ENCODE measurements around the gene UBL5.
A peak's percentile ranks its signal among the peaks of the same experiment; 100 is the strongest.
"Not testable (repeated sequence)": the region's sequence is repeated elsewhere in the genome, so short reads cannot be mapped to it uniquely, and the experiment has no call there.

The UBL5 gene

GRCh38 chr19:9827289-9828238, at the start of gene UBL5:
UBL5 (plus strand) TSS chr19:9827918; CDS start chr19:9828338, 420 bp downstream.
- H3K9me3 Mint-ChIP-seq: no peaks in the 10 kb centered on the region
- peak within 1 kb of the TSS; percentile 100 for H3K4me3 Mint-ChIP-seq
- H3K27ac Mint-ChIP-seq: peak within 1 kb of the TSS; percentile 95
- H3K36me3 Mint-ChIP-seq (ENCODE audit: low read depth): peaks cover 32% of the 10 kb centered on the region
- H3K4me1 Mint-ChIP-seq (ENCODE audit: low read depth): peaks cover 32% of the 10 kb centered on the region
- no peaks in the 10 kb centered on the region for H3K27me3 Mint-ChIP-seq

GRCh38 chr19:9782338-9782737, 45.4 kb upstream of the UBL5 start:
- H3K27me3 Mint-ChIP-seq: no peaks in the 10 kb centered on the region
- H3K4me3 Mint-ChIP-seq: no peak overlapping the region
- peaks cover 33% of the 10 kb centered on the region for H3K4me1 Mint-ChIP-seq (ENCODE audit: low read depth)

GRCh38 chr19:9784163-9784496, 43.6 kb upstream of the UBL5 start:
- H3K4me3 Mint-ChIP-seq; H3K27me3 Mint-ChIP-seq; H3K9me3 Mint-ChIP-seq; H3K36me3 Mint-ChIP-seq (ENCODE audit: low read depth): not testable (repeated sequence)
- Mint-ChIP-seq H3K27ac (peak overlapping the region; percentile 92), H3K4me1 (ENCODE audit: low read depth) (peaks cover 33% of the 10 kb centered on the region)

More at GRCh38 chr19:9782338-9782737, 45.4 kb upstream of the UBL5 start:
- Mint-ChIP-seq H3K9me3 (peaks cover 11% of the 10 kb centered on the region), H3K36me3 (ENCODE audit: low read depth) (no peaks in the 10 kb centered on the region), H3K27ac (no peak overlapping the region)

- Mint-ChIP-seq H3K27ac (peak overlapping the region; percentile 92), H3K36me3 (ENCODE audit: low read depth) (no peaks in the 10 kb centered on the region), H3K9me3 (peaks cover 4% of the 10 kb centered on the region), H3K4me1 (ENCODE audit: low read depth) (peaks cover 38% of the 10 kb centered on the region), H3K27me3 (no peaks in the 10 kb centered on the region), H3K4me3 (peak overlapping the region; percentile 88)
Observed at GRCh38 chr19:9785367-9786331, 42.1 kb upstream of the UBL5 start.

- no peaks in the 10 kb centered on the region for H3K27me3 Mint-ChIP-seq
- peak overlapping the region; percentile 83 for H3K27ac Mint-ChIP-seq
- peak overlapping the region; percentile 88 for H3K4me3 Mint-ChIP-seq
- peaks cover 42% of the 10 kb centered on the region for H3K4me1 Mint-ChIP-seq (ENCODE audit: low read depth)
- no peaks in the 10 kb centered on the region for H3K36me3 Mint-ChIP-seq (ENCODE audit: low read depth)
- peaks cover 4% of the 10 kb centered on the region for H3K9me3 Mint-ChIP-seq
Observed at GRCh38 chr19:9786342-9786741, 41.4 kb upstream of the UBL5 start.

GRCh38 chr19:9786819-9787218, 40.9 kb upstream of the UBL5 start:
- H3K4me3 Mint-ChIP-seq: peak overlapping the region; percentile 88
- H3K9me3 Mint-ChIP-seq: peaks cover 4% of the 10 kb centered on the region
- no peak overlapping the region for H3K27ac Mint-ChIP-seq
- H3K36me3 Mint-ChIP-seq (ENCODE audit: low read depth): no peaks in the 10 kb centered on the region
- no peaks in the 10 kb centered on the region for H3K27me3 Mint-ChIP-seq
- H3K4me1 Mint-ChIP-seq (ENCODE audit: low read depth): peaks cover 45% of the 10 kb centered on the region

- H3K27ac Mint-ChIP-seq; H3K4me3 Mint-ChIP-seq; H3K36me3 Mint-ChIP-seq (ENCODE audit: low read depth); H3K27me3 Mint-ChIP-seq; H3K9me3 Mint-ChIP-seq: not testable (repeated sequence)
- H3K4me1 Mint-ChIP-seq (ENCODE audit: low read depth): peaks cover 45% of the 10 kb centered on the region
Observed at GRCh38 chr19:9788604-9789003, 39.1 kb upstream of the UBL5 start.

GRCh38 chr19:9789066-9789465, 38.7 kb upstream of the UBL5 start:
- no peaks in the 10 kb centered on the region for H3K36me3 Mint-ChIP-seq (ENCODE audit: low read depth)
- H3K4me1 Mint-ChIP-seq (ENCODE audit: low read depth): peaks cover 41% of the 10 kb centered on the region
- no peaks in the 10 kb centered on the region for H3K9me3 Mint-ChIP-seq
- no peak overlapping the region for H3K4me3 Mint-ChIP-seq
- H3K27ac Mint-ChIP-seq: no peak overlapping the region
- H3K27me3 Mint-ChIP-seq: no peaks in the 10 kb centered on the region

- H3K9me3 Mint-ChIP-seq; H3K27ac Mint-ChIP-seq; H3K4me3 Mint-ChIP-seq; H3K36me3 Mint-ChIP-seq (ENCODE audit: low read depth); H3K27me3 Mint-ChIP-seq: not testable (repeated sequence)
- peaks cover 36% of the 10 kb centered on the region for H3K4me1 Mint-ChIP-seq (ENCODE audit: low read depth)
Observed at GRCh38 chr19:9789579-9789978, 38.1 kb upstream of the UBL5 start.

- peaks cover 28% of the 10 kb centered on the region for H3K4me1 Mint-ChIP-seq (ENCODE audit: low read depth)
- not testable (repeated sequence) for H3K9me3 Mint-ChIP-seq; H3K27me3 Mint-ChIP-seq; H3K36me3 Mint-ChIP-seq (ENCODE audit: low read depth)
- peak overlapping the region; percentile 36 for H3K27ac Mint-ChIP-seq
- peak overlapping the region; percentile 79 for H3K4me3 Mint-ChIP-seq
Observed at GRCh38 chr19:9791073-9791367, 36.7 kb upstream of the UBL5 start.

GRCh38 chr19:9791552-9792205, 36.0 kb upstream of the UBL5 start:
- Mint-ChIP-seq H3K27ac (peak overlapping the region; percentile 85), H3K4me3 (peak overlapping the region; percentile 79), H3K27me3 (no peaks in the 10 kb centered on the region), H3K36me3 (ENCODE audit: low read depth) (no peaks in the 10 kb centered on the region), H3K4me1 (ENCODE audit: low read depth) (peaks cover 28% of the 10 kb centered on the region), H3K9me3 (no peaks in the 10 kb centered on the region)

GRCh38 chr19:9792206-9793070, 35.3 kb upstream of the UBL5 start:
- Mint-ChIP-seq H3K27me3 (no peaks in the 10 kb centered on the region), H3K4me3 (peak overlapping the region; percentile 74)

GRCh38 chr19:9793071-9793591, 34.6 kb upstream of the UBL5 start:
- peak overlapping the region; percentile 24 for H3K27ac Mint-ChIP-seq
- peaks cover 26% of the 10 kb centered on the region for H3K4me1 Mint-ChIP-seq (ENCODE audit: low read depth)
- H3K27me3 Mint-ChIP-seq: no peaks in the 10 kb centered on the region
- peak overlapping the region; percentile 74 for H3K4me3 Mint-ChIP-seq
- no peaks in the 10 kb centered on the region for H3K9me3 Mint-ChIP-seq
- no peaks in the 10 kb centered on the region for H3K36me3 Mint-ChIP-seq (ENCODE audit: low read depth)

More at GRCh38 chr19:9792206-9793070, 35.3 kb upstream of the UBL5 start:
- H3K9me3 Mint-ChIP-seq: no peaks in the 10 kb centered on the region
- peaks cover 26% of the 10 kb centered on the region for H3K4me1 Mint-ChIP-seq (ENCODE audit: low read depth)
- peak overlapping the region; percentile 85 for H3K27ac Mint-ChIP-seq
- H3K36me3 Mint-ChIP-seq (ENCODE audit: low read depth): no peaks in the 10 kb centered on the region

Data from stimulated activated naive CD8-positive, alpha-beta T cell treated with anti-CD3 and anti-CD28 coated beads, Interleukin-15, Interleukin-2, amounts not matched to agents 100 ng/mL and 50 ng/mL, for 24 hours (primary cell).